Raji (cell line): ENCODE results near the gene OR2H1.

ENCODE experiments used
- POLR2A ChIP-seq: IDR thresholded peaks from 2 replicates; pipeline ENCODE4 v1.6.1; 2011; ENCODE audit warnings: low read depth, low read length, control low read depth; ENCODE audit not compliant: insufficient read depth

Gene OR2H1

GRCh38 chr6:29496961-29497360 is 40.0 kb downstream of the OR2H1 start:
- no peak for TF ChIP-seq POLR2A

- TF ChIP-seq POLR2A: no peak
Measured at GRCh38 chr6:29499704-29500103, 42.7 kb downstream of the OR2H1 start.

- TF ChIP-seq POLR2A: no peak
Measured at GRCh38 chr6:29500594-29500993, 43.6 kb downstream of the OR2H1 start.

- no peak for TF ChIP-seq POLR2A
Measured at GRCh38 chr6:29501106-29501505, 44.2 kb downstream of the OR2H1 start.

GRCh38 chr6:29502181-29502580 is 45.2 kb downstream of the OR2H1 start:
- TF ChIP-seq POLR2A: no peak

- no peak for TF ChIP-seq POLR2A
Measured at GRCh38 chr6:29502597-29502996, 45.6 kb downstream of the OR2H1 start.

GRCh38 chr6:29504961-29505360 is 48.0 kb downstream of the OR2H1 start:
- no peak for TF ChIP-seq POLR2A

GRCh38 chr6:29505808-29506207 is 48.9 kb downstream of the OR2H1 start:
- TF ChIP-seq POLR2A: no peak

- TF ChIP-seq POLR2A: no peak
Measured at GRCh38 chr6:29506446-29507067, 49.6 kb downstream of the OR2H1 start.

- TF ChIP-seq POLR2A: no peak
Measured at GRCh38 chr6:29507319-29507718, 50.4 kb downstream of the OR2H1 start.

- no peak for TF ChIP-seq POLR2A
Measured at GRCh38 chr6:29509239-29509638, 52.3 kb downstream of the OR2H1 start.

- TF ChIP-seq POLR2A: no peak
Measured at GRCh38 chr6:29509711-29510110, 52.8 kb downstream of the OR2H1 start.

GRCh38 chr6:29510202-29510601 is 53.2 kb downstream of the OR2H1 start:
- no peak for TF ChIP-seq POLR2A

GRCh38 chr6:29510746-29511300 is 53.9 kb downstream of the OR2H1 start:
- no peak for TF ChIP-seq POLR2A
